Left ventricle myocardium inferior (tissue), 1 donor: ENCODE data around the gene C16orf95. TPM values are rescaled to one million over a fixed set of nuclear protein-coding genes. Genes with fewer than 3 reads are reported as not detected.

Source experiments
- DNase-seq: peaks from one replicate; pipeline ENCODE4 v3.0.0-alpha.2; 2020
- H3K27ac ChIP-seq: fragments of 200-600 bp; replicated peaks from 2 replicates; pipeline ENCODE4 v1.8.0; 2021
- H3K27me3 ChIP-seq: fragments of 200-600 bp; 2 replicates; pipeline ENCODE4 v1.8.0; 2021; ENCODE audit warnings: low read depth
- H3K36me3 ChIP-seq: fragments of 200-600 bp; 2 replicates; pipeline ENCODE4 v1.8.0; 2021
- H3K4me1 ChIP-seq: fragments of 200-600 bp; 2 replicates; pipeline ENCODE4 v1.8.0; 2021
- H3K4me3 ChIP-seq: fragments of 200-600 bp; 2 replicates; pipeline ENCODE4 v1.8.0; 2021; ENCODE audit warnings: mild to moderate bottlenecking, moderate library complexity
- H3K9me3 ChIP-seq: fragments of 200-600 bp; replicated peaks from 2 replicates; pipeline ENCODE4 v1.8.0; 2021
- intact Hi-C: fragments of 100-400 bp; cut with micrococcal nuclease; formaldehyde crosslinking; loops from one replicate; pipeline ENCODE4 v1.11.0; 2022
- total RNA-seq: library from RNA; stranded (reverse); fragmentation: NEBNext Ultra II Directional; extraction: Animal tissue kit (Norgen Biotek cat#: 25700); gene quantifications from one replicate; pipeline ENCODE4 v1.2.1, GENCODE V29; 2021
- TF ChIP-seq, protein P1 (sequence below): fragments of 200-600 bp; IDR thresholded peaks from 2 replicates; pipeline ENCODE4 v1.8.0; 2021; ENCODE audit warnings: antibody characterized with exemption, mild to moderate bottlenecking, borderline replicate concordance
- donor health status: DM: no; HTN: yes; CAD: no; lungs with severe emphysema.

C16orf95 gene
- total RNA-seq, 1 donor from 2014 or later, result 3.2 TPM

DNA sequence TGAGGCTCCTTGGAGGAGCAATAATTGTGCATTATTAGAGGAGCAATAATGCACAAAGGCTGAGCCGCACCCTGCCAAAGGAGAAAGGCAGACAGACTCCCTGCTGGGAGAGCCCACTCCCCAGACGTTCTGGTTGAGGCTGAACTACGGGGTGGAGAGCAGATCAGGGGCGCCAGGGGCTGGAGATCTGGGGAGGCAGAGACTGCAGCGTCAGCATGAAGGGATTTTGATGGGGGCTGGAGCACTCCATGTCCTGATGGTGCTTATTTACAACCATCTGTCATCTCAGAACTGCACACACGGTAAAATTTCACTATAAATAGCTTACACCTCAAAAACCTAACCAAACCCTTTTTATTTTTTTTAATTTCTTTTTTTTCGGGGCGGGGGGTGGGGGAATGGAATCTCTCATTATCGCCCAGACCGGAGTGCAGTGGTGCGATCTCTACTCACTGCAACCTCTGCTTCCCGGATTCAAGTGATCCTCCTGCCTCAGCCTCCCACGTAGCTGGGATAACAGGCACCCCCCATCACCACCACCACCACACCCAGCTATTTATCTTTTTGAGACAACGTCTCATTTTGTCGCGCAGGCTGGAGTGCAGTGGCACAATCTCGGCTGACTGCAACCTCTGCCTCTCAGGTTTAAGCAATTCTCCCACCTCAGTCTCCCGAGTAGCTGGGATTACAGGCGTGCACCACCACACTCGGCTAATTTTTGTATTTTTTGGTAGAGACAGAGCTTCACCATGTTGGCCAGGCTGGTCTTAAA is 4.3 kb upstream of the C16orf95 start:
- DNase-seq, result no peak
- Histone ChIP-seq H3K27me3 (no peaks in the 10 kb centered on the region), H3K4me1 (peaks cover 31% of the 10 kb centered on the region), H3K27ac (no peak overlapping the region), H3K9me3 (no peaks in the 10 kb centered on the region), H3K4me3 (no peak overlapping the region), H3K36me3 (no peaks in the 10 kb centered on the region)
- intact Hi-C loops, result no loop called here
- TF ChIP-seq, protein P1, sequence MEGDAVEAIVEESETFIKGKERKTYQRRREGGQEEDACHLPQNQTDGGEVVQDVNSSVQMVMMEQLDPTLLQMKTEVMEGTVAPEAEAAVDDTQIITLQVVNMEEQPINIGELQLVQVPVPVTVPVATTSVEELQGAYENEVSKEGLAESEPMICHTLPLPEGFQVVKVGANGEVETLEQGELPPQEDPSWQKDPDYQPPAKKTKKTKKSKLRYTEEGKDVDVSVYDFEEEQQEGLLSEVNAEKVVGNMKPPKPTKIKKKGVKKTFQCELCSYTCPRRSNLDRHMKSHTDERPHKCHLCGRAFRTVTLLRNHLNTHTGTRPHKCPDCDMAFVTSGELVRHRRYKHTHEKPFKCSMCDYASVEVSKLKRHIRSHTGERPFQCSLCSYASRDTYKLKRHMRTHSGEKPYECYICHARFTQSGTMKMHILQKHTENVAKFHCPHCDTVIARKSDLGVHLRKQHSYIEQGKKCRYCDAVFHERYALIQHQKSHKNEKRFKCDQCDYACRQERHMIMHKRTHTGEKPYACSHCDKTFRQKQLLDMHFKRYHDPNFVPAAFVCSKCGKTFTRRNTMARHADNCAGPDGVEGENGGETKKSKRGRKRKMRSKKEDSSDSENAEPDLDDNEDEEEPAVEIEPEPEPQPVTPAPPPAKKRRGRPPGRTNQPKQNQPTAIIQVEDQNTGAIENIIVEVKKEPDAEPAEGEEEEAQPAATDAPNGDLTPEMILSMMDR, result no peak

DNA sequence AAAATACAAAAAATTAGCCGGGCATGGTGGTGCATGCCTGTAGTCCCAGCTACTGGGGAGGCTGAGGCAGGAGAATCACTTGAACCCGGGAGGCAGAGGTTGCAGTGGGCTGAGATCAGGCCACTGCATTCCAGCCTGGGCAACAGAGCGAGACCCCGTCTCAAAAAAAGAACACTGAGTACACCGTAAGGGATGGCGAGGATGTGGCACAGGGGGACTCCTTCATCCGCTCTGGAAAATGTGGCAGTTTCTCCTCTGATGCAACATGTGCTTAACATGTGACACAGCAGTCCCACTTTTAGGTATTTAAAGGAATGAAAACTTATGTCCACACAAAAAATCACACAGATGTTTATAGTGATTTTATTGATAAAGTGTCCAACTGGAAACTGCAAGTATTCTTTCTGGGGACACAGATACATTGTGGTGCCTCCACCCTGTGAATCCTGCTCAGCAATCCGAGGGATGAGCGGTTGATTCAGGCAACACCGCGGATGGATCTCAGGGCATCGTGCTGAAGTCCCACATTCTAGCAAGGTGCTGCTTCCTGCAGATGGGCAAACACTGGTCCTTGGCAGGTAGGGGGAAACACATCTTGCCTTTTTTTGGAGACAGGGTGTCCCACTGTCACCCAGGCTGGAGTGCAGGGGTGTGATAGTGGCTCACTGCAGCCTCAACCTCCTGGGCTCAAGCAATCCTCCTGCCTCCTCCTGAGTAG is 3.5 kb upstream of the C16orf95 start:
- Histone ChIP-seq H3K27ac (no peak overlapping the region), H3K36me3 (no peaks in the 10 kb centered on the region), H3K9me3 (no peaks in the 10 kb centered on the region), H3K4me3 (no peak overlapping the region), H3K4me1 (peaks cover 31% of the 10 kb centered on the region), H3K27me3 (no peaks in the 10 kb centered on the region)
- intact Hi-C loops, result no loop called here
- TF ChIP-seq, protein P1, result no peak
- DNase-seq, result no peak

DNA sequence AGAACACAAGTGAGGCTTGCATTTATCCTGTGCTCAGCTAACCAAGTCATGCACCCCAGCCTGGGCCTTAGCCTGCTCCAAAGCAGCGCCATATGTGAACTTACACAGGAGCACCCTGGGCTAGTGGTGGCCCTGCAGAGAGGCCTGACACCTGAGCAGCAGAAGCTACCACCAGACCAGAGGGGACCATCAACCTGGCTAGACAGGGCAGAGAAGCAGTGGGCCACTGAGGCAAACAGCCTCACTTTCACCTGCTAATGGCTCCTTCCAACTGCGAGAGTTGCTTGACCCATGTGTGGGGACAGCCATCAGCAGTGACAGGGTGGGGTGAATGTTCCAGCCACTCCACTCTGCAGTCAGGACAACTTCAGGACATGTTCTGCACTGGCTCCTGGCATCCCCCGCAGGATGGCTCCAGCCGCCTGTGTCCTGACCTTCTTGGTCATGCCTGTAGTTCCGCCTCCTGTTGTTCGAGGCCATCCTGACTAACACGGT is 2.9 kb upstream of the C16orf95 start:
- no peaks in the 10 kb centered on the region for H3K27me3 ChIP-seq
- peaks cover 30% of the 10 kb centered on the region for H3K4me1 ChIP-seq
- intact Hi-C loops, result no loop called here
- no peak for DNase-seq
- H3K27ac ChIP-seq, result no peak overlapping the region
- H3K36me3 ChIP-seq, result no peaks in the 10 kb centered on the region
- H3K9me3 ChIP-seq, result no peaks in the 10 kb centered on the region
- H3K4me3 ChIP-seq, result no peak overlapping the region
- TF ChIP-seq, protein P1, result no peak

DNA sequence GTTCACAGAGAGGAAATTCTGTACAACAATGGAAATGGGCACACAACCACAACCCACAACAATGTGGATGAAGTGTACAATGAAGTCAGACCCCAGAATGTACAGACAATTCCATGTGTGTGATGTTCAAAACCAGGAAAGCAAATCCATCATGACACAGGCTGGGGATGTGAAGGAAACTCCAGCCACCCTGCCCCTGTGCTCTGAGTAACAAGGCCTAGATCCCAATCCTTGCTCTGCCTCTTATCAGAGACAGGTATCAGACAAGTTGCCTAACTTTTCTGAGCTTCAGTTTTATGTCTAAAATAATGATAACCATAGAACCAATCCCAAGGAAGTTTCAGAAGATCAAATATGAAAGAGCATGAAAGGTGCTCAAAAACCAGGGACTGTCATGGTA is 1.8 kb upstream of the C16orf95 start:
- no peaks in the 10 kb centered on the region for H3K36me3 ChIP-seq
- H3K27ac ChIP-seq, result no peak overlapping the region
- no peak for DNase-seq
- H3K4me1 ChIP-seq, result peaks cover 22% of the 10 kb centered on the region
- no peaks in the 10 kb centered on the region for H3K27me3 ChIP-seq
- no peak overlapping the region for H3K4me3 ChIP-seq
- no peaks in the 10 kb centered on the region for H3K9me3 ChIP-seq
- intact Hi-C loops, result no loop called here
- TF ChIP-seq, protein P1, result no peak

DNA sequence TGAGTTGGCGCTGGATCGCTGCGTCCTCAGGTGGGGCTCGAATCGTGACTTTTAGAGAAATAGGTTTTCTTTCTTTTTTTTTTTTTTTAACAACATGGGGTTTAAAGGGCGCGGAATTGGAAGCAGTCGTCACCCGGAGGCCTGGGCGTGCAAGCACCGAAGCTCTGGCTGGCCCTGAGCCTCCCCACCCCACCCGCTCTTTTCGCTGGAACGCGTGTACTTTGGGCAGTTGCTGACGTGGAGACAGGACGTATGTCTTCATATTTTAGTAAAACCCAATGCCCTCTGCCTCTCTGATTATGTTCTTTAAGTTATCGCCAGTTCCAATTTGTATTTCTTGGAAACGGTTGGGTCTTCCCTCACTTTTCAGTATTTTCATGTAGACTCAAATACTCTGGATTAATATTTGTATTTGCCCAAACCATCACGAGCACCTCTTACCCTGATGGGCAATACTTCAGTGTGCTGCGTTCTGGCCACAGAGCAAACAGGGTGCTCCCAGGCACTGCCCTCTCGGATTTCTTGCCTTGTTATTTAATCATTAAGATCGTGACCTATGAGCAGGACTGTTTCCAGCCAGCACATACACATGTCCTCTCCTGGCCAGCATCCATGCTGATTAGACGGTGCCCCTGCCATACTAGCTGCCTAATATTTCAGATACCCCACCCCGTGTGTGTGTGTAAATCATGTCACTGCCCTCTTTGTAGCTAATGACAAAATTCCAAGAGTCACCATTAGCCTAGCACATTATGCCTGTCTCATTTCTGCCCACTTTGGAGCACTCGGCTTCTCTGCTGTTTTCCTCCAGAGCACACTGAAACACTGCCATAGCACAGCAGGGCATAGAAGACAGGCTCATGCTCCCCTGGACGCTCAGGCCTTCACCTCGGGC is 805 bp upstream of the C16orf95 start:
- DNase-seq, result peak; percentile 34
- TF ChIP-seq, protein P1, result no peak
- Histone ChIP-seq H3K36me3 (no peaks in the 10 kb centered on the region), H3K27ac (peak overlapping the region; percentile 99), H3K9me3 (no peaks in the 10 kb centered on the region), H3K4me3 (peak overlapping the region; percentile 99), H3K27me3 (no peaks in the 10 kb centered on the region), H3K4me1 (peaks cover 22% of the 10 kb centered on the region)
- intact Hi-C loops, result no loop called here
